Measurements from ENCODE around the gene DKC1.
"Not testable (repeated sequence)": the region's sequence is repeated elsewhere in the genome, so short reads cannot be mapped to it uniquely, and the experiment has no call there.

The DKC1 gene

DNA sequence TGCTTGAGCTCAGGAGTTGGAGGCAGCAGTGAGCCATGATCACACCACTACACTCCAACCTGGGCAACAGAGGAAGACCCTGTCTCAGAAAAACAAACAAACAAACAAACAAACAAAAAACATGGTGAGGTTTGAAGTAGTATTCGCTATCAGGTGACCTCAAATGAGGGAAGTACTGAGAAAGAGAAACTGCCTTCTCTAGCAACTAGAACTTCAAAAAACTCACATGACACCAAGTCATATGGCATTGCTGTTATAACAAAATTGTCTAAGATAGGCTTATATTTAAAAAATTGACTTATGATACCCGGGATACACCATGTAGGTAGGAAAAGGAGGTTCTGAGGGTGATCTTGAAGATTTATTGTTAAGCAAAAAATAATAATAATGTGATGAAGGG is 32.4 kb downstream of the DKC1 start:
- DNase-seq: no peak

DNA sequence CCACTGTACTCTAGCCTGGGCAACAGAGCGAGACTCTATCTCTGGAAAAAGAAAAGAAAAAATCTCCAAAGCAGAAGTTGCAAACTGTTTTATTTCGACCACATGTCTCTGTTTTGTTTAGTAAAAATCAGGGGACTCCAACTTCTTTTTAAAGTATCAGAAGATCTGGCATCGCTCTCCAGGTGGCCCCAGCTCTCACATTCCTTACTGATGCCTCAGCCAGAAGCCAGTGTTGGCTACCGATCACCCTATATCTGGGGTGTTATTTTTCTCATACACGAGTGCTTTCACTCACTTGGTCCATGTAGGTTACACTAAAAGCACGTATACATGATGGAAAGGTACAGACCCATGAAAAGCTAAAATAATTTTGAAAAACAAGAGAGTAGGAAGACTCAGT is 34.3 kb downstream of the DKC1 start:
- DNase-seq: no peak

DNA sequence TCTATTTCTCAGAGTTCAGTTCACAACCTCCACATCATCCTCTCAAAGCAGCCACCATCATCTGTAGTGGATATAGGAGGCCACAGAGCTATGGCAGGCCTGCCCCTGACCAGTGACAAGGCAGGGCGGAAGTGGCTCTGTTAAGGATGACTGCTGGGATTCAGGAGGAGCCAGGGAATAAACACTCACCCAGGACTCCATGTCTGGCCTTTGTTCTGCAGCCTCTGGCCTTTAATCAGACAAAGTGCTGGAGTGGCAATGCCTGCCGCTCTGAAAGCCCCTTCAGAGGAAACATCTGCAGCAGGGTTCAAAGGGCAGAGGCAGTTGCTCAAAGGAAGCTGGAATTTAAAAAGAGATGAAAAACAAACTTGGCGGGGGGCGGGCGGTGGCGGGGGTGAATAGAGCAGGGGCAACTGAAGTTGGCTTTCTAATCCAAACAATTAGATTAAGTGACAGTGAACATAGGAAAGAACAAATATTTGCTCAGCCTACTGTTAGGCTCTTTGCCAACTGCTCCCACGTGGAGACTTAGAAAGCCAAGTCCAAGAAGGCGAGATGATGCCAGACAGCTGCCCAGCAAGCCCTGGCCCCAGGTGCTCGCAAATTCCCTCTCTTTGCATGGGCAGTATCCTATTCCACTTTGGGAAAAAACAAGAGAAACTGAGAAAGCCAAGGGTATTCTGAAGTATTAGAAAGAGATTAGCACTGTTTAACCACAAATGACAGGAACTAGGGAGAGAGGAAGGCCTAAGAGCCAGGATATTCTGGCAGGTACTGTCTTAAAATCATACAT is 37.1 kb downstream of the DKC1 start:
- no peak for DNase-seq

DNA sequence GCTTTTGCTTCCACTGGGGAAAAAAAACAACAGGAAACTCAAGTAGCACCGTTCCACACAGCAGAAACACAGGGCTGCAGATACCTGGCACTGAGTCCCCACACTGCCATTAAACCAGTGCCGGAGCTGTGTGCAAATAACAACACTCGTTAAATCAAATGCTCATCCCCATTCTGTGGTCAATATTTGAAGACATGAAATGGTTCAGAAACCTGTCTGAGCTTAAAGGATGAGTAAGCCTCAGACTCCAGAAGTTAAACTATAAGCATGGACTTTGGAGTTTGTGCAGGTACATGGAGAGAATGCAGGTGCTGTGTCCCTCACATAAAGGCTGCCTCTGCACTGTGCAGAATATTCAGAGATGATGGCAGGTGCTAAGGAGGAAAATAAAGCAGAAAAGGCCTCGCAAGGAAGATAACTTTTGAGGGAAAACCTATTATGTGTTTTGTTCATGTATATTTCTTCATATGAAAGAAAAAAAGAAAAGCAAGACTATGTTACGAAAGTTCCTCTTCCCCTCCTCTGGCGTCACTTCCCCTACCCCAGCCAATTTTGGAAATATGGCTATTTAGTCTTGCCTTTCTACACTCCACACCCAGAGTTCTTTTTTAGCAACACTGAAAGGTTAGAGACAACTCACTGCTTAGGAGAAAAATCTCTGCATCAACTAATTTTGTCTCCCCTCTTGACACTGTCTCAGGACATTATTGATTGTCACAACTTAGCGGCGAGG is 38.0 kb downstream of the DKC1 start:
- no peak for DNase-seq

DNA sequence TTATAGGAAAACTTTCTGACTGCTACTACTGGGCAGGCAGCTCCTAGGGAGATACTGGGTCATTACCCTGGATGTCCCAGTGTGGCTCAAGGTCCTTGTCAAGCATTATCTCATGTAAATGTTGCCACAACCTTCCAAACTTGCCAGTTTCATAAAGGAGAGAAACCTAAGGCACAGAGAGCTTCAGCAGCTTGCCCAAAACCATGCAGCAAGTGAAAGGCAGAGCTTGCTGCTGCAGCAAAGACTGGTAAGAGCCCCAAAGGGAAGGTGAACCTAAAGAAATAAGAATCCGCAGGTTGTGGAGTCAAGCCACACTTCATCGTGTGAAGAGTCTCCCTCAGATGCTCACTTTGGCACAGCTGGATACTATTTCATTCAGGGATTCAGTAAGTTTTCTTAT is 40.3 kb downstream of the DKC1 start:
- no peak for DNase-seq

DNA sequence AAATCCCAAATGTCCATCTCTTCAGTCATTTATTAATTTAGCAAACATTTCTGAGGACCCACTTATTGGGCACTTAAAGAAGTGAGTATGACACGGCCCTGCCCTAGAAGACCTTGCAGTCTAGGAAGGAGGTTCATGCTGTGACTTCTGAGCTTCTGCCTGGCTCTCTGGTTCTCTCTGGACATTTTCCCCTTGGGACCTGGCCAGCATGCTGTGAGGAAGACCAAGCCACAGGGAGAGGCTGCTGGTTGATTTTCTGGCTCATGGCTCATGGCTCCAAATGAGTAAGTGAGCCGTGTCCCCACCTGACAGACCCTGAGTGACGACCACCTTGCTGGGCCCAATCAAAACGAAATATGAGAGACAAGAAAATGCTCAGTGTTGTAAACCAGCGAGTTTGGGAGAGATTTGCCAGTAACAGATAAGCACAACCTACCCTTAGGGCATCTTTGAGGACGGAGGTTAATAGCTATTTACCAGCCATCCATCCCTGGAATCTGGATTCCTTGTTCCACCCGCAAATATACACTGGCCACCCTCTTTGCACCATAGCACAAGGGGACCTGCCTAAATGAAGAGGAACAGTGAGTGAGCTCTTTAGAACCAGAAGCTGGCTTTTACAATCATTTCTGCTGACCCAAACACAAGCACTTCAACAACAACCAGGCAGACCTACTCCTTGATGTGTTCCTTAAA is 41.7 kb downstream of the DKC1 start:
- no peak for DNase-seq

DNA sequence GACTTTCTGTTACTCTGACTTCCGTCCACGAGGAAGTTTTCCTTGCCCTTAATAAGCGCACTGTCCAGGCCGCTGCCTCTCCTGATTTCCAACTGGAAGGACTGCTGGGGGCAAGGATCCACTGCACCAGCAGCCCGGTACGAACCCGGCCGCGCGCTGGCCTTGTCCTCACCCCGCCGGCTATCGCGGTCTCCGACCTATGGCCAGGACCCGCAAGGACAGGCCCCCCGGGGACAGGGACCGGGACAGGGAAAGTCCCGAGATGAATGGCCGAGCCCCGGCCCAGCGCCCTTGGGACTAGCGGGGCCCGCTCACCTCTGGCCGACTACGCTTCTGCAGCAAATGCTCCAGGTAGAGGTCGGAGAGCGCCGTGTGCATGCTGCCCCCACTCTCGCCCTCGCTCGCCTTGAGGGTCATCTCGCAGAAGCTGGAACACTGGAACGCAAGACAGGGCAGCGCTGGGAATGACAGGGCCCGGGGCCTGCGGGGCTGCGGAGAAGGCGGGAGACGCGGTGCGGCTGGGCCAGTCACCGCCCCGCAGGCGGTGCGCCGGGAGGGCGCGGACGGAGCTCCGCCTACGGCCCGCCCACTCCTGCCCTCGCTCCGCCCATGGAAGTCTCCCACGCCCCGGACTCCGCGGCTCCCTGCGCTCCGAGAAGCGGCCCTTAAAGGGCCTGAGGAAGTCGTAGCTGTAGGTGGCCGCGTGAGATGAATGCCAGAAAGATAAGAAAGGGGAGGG is 42.5 kb downstream of the DKC1 start, which contains the start of gene MPP1:
TSS of gene MPP1 (minus strand) at position 529 of the 739 bp plus-strand sequence. CDS start at position 417, 112 bp downstream.
- DNase-seq: peak; percentile 52

DNA sequence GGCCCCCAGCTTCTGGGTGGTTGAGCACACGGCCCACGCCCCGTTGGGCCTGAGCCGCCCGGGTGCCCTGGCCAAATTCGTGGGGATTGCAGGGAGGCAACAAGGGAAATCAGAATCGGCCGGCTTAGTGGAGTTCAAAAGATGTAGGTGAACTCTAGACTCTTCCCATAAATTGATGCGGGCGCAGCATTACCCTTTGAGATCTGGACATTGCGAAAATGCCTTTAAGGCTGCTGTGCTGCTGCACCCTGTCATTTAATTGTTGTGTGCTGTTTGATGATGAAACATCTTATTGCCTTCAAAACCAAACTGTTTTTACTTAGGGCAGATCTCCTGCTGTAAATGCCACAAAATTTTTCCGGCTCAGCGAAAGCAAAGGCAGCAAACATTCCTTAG is 43.0 kb downstream of the DKC1 start:
- no peak for DNase-seq

DNA sequence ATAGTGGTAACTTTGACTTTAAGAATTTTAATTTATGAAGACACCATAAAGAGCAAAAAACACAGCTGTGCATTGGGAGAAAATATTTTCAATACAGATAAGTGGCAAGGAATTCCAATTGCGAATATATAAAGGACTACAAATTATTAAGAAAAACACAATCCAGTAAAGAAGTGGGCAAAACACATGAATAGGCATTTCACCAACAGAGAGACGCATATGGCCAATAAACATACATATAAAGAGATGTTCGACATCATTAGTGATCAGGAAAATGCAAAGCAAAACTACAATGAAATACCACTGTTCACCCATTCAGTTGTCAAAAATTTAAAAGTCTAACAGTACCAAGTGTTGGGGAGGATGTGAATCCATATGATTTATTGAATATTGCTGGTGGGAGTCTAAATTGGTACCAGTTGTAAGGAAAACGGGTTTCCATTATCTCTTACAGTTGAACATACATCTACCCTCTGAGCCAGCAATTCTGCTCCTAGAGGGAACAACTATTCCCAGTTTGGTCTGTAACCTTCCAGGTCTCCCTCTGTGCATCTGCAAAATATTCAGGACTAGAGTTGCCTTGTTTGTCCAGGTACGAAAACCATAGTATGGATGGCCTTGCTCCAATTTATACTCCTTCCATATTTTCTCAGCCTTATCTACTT is 44.3 kb downstream of the DKC1 start:
- no peak for DNase-seq

DNA sequence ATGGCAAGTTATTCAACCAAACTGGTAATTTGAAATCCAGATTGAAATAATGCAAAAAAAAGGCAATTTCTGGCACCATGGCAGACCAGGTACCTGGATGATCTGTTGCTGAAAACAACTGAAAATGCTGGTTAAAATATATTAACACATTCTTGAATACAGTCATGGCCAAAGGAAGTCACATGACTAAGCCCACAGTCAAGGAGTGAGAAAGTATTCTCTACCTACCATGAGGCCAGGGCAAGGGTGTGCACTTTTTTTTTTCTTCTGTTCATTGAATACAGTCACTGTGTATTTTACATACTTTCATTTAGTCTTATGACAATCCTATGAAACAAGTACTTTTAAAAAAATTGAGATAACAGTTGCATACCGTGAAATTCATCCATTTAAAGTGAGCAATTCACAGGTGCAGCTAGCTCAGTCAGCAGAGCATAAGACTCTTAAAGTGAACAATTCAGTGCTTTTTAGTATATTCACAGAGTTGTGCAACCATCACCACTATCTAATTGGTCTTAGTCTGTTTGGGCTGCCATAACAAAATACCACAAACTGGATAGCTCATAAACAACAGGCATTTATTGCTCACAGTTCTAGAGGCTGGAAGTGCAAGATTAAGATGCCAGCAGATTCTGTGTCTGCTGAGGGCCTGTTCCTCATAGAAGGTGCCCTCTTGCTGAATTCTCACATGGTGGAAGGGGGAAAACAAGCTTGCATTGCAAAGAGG is 47.4 kb downstream of the DKC1 start:
- no peak for DNase-seq

DNA sequence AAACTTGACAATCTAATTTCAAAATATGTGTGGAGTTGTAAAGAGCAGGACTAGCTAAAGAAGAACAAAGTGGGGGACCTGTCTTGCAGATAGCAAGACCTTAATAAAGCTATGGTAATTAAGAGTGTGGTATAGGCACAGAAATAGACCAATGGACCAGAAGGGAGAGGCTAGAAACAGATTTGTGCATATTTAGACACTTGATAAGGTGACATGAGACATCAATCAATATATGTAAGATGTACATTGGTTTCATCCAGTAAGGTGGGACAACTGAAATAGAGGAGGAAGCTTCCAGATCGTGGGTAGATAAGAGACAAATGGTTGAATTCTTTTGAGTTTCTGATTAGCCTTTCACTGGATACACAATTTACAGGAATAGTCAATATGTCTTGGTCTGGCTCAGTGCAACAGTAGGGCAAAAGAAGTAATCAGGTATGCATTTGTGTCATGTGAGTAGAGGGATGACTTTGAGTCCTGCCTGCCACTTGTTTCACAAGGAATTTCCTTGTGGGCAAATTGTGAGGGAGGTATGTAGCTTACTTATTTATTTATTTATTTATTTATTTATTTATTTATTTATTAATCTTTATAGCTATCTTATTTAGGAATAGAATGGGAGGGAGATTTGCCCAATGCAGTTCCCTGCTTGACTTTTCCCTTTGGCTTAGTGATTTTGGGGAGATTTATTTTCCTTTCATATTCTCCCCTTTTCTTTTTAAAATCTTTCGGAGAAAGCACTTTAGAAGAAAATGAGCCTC is 49.9 kb downstream of the DKC1 start:
- DNase-seq: no peak

DNA sequence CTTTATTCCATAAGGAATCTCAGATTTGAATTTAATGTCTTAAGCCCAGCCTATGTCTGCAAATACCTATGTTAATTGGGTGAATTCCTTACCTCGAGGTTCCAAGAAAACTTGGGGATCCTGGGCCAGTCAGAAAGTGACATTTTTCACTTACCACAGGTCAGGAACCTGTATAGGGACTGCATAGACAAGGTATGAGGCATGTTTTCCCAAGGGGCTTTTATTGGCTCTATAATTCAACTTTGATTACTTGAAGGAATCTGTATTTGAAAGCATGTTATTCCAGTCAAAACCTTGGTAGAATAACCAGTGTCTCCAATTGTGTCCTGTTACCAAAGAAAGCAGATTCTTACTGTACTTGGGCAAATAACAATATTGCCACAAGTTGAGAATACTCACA is 51.1 kb downstream of the DKC1 start:
- no peak for DNase-seq

DNA sequence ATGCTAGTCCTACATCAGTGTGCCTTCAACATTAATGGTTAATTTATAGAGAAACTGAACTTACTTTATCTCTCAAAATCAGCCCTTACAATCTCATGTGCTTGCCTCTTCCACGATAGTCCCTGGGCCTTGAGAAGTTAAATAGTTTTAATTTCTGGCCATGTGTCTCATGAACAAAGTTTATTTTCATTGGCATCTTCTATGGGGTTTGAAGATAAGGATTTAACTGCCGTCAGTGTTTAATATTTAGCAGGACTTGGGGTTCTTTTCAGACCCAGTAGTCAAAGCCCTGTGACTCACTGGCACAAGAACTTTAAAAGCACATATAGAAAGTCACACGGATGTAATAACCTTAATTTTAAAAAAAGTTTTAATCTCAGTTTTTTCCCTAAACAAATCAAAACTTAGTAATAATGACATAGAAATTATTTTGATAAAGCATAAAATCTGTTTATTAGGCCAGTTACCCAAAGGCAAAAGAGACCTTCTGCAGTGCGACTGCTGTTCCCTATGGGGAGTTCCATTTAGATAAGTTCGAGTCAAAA is 52.7 kb downstream of the DKC1 start:
- DNase-seq: no peak

DNA sequence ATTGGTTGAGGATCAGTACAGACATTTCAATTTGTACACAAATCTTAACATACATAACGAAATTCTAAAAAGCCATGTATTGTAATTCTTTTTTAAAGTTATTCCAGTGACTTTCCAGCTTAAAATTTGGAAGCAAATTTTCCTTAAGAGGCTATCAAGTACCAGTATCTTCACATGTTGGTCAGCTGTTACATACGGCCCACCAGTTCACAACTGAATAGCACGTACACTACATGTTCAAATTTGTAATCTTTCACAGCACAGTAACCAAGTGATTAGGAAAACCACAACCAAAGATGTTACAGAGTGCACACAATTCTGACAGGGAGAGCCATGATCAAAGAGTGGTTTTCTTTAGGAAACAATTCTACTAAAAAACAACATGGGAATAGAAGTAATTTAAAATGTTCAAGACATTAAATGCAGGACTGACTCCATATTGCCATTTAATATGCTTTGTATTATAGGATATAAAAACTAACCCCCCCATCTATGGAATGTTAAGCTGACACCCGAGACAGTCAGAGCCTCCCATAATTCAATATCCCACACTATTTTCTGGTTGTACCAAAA is 53.7 kb downstream of the DKC1 start:
- DNase-seq: not testable (repeated sequence)

DNA sequence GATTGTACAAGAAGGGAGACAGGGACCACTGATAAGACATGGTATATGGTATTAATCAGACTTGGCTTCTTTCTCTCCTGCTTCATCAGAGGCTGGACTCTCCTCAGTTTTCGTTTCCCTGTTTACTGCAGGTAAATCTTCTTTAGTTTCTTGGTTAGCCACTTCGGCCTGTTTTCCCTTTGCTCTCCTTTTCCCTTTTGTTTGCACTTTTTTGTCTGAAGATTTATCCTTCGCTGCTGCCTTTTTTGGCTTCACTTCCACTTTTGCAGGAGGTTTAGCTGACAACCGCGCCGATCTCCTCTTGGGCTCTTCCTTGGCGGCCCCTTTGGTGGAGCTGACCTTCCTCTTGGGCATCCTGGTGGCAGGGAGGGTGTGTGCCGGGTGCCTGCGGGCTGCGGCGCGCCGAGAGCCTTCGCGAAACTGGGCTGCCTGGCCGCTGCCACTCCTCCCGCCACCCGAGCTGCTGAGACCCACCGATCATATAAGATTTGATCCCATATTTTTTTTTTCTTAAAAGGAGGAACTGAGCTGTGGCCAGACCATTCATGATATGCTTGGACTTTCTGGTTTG is 54.5 kb downstream of the DKC1 start:
- not testable (repeated sequence) for DNase-seq

DNA sequence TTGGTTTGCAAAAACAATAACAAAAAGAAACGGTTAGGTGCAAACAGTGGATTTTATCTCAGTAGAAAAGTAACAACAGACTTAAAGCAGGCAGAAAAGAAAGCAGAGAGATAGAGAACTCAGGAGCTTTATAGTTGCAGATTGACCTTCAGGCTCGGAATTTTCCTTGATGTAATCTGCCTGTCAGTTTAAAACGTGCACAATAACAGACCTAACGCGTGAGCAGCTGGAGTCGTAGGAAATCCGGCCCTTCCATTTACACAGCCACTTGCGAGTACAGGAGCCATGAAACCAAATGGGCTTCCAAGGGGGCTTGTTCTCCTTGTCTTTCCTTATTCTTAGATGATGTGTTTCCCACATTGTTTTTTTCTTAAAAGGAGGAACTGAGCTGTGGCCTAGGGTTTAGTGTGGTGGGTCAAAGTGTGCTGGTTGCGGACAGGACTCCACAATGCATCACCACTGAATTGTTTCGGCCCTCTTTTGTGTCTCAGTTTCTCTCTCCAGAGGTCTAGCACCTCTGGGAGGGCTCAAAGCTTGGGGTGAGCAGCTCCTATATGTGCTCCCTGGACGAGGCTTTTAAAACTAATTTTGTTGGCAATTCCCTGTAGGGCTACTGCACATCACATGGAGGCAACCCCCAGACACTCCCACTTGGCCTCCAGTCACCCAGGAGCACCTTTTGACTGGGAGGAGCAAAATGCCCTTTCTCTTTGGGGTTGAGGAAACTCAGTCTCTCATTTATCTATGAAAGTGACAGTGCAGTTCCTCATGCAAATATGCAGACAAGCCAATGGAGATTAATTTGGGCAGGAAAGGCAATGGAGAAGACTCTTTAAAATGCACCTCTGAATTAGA is 56.5 kb downstream of the DKC1 start:
- no peak for DNase-seq

DNA sequence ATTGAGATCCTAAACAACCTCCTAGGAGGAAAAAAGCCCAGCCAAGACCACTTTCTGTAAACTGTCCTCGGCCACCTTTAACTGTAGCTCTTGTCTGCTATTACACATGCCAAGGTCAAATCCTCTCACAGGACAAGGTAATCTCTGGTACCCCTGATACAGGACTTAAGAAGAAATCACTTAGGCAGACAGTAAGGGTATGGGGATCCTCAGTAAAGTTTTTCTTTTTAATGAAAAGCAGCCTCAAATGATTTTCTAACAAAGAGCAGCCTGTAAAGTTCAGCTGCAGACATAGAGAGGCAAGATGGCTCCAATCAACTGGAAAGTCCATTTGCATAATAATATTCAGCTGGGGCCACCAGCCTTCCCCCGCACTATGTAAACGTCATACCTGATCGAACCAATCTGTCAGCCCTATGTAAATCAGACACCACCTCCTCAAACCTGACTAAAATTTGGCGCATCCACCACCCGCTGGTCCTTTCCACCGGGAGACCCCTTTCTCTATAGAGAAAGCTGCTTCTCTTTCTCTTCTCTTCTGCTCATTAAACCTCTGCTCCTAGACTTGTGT is 57.2 kb downstream of the DKC1 start:
- no peak for DNase-seq

DNA sequence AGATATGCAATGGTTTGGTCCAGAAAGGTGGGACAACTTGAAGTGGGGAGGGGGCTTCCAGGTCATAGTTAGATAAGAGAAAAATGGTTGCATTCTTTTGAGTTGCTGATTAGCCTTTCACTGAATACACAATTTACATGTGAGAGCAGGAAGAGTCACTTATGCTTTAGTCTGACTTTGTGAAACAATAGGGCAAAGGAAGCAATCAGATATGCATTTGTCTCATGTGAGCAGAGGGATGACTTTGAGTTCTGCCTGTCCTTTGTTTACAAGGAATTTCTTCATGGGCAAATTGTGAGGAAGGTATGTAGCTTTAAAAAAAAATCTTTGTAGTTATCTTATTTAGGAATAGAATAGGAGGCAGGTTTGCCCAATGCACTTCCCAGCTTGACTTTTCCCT is 58.9 kb downstream of the DKC1 start:
- DNase-seq: no peak

Measured in effector CD8-positive, alpha-beta T cell (primary cell).